K562 (cell line): ENCODE results near the gene NOX1. TPM values are rescaled to one million over a fixed set of nuclear protein-coding genes. Genes with fewer than 3 reads are reported as not detected.

Source experiments
- ATAC-seq: fragments of 200-7000 bp; cut with Tn5 transposase; 3 replicates; pipeline ENCODE4 v1.9.1; 2020; ENCODE audit warnings: moderate library complexity
- BruUV-seq: library from RNA; stranded (reverse); fragments of 400-500 nt; replicated peaks from 2 replicates; lab custom pipeline; 2021; lab: Mats Ljungman, UMichigan
- CTCF ChIA-PET: fragments of 300-600 bp; formaldehyde crosslinking; extraction: SDS; loops from one replicate; lab custom pipeline; 2021; ENCODE audit warnings: low intra/inter-chr PET ratio; lab: Yijun Ruan, JAX
- POLR2A ChIA-PET: fragments of 300-600, 350-650 bp; sonication (Branson Sonifier 250); formaldehyde crosslinking; extraction: SDS; loops from one replicate; lab custom pipeline; 2021; ENCODE audit warnings: antibody characterized with exemption, inconsistent platforms; lab: Yijun Ruan, JAX
- DNase-seq, 4 experiments: peaks; one replicate each; pipeline versions ENCODE4 v3.0.0 to v3.0.0-alpha.2; 2011 to 2018; ENCODE audit warnings: low spot score in 3 of 4, mixed read lengths in 3 of 4; ENCODE audit errors: extremely low read depth in 1 of 4
- FAIRE-seq: peaks from 2 replicates; lab custom pipeline; 2011; peaks lifted over from hg19 to GRCh38; lab: Jason Lieb, UNC
- H2AFZ ChIP-seq: 2 replicates; pipeline ENCODE4 v1.6.0; 2011; ENCODE audit warnings: low read depth, low read length, control low read depth, inconsistent platforms
- H3K27ac ChIP-seq: fragments of 200-600 bp; 3 replicates; pipeline ENCODE4 v1.8.0; 2011; ENCODE audit warnings: low read depth, mild to moderate bottlenecking, control low read depth, inconsistent platforms, low read length, moderate library complexity, mixed read lengths; ENCODE audit errors: extremely low read depth
- H3K27me3 ChIP-seq, 2 experiments: fragments of 300-600 bp in 1 of 2; 2 replicates in 1 of 2; 3 replicates in 1 of 2; pipeline versions ENCODE4 v1.6.0 to v1.8.0; 2011; ENCODE audit warnings: inconsistent platforms in 2 of 2, low read length in 2 of 2, mild to moderate bottlenecking in 1 of 2, mixed read lengths in 1 of 2, moderate library complexity in 1 of 2; ENCODE audit not compliant: control insufficient read depth in 2 of 2, insufficient read depth in 2 of 2
- H3K36me3 ChIP-seq: fragments of 300-600 bp; 3 replicates; pipeline ENCODE4 v1.8.0; 2011; ENCODE audit warnings: mild to moderate bottlenecking, low read length, inconsistent platforms; ENCODE audit not compliant: control insufficient read depth, insufficient read depth
- H3K4me1 ChIP-seq, 2 experiments: fragments of 200-600 bp in 1 of 2; replicated peaks in 1 of 2; 2 replicates in 1 of 2; 3 replicates in 1 of 2; pipeline versions ENCODE4 v1.5.1 to v1.8.0; 2011; ENCODE audit warnings: inconsistent platforms in 2 of 2, low read length in 2 of 2, mild to moderate bottlenecking in 1 of 2, mixed read lengths in 1 of 2, moderate library complexity in 1 of 2; ENCODE audit not compliant: control insufficient read depth in 2 of 2, insufficient read depth in 2 of 2
- H3K4me2 ChIP-seq: 2 replicates; pipeline ENCODE4 v1.6.1; 2011; ENCODE audit warnings: low read length, control low read depth, inconsistent platforms, mixed read lengths; ENCODE audit not compliant: insufficient read depth
- H3K4me3 ChIP-seq: fragments of 200-600 bp; sonication (generic), shearing (Covaris generic); 2 replicates; pipeline ENCODE4 v1.5.1; 2016; ENCODE audit warnings: control low read depth, inconsistent platforms
- H3K79me2 ChIP-seq: fragments of 200-600 bp; 3 replicates; pipeline ENCODE4 v1.8.0; 2011; ENCODE audit warnings: low read length, inconsistent platforms; ENCODE audit not compliant: control insufficient read depth, insufficient read depth
- H3K9ac ChIP-seq, 2 experiments: 2 replicates each; pipeline versions ENCODE4 v1.6.0 to v1.6.1; 2011; ENCODE audit warnings: low read depth in 2 of 2, low read length in 2 of 2, control low read depth in 1 of 2, inconsistent platforms in 1 of 2, mild to moderate bottlenecking in 1 of 2, mixed read lengths in 1 of 2; ENCODE audit not compliant: insufficient read depth in 1 of 2
- H3K9me1 ChIP-seq: one replicate; pipeline ENCODE4 v1.6.0; 2011; ENCODE audit warnings: inconsistent platforms, mild to moderate bottlenecking, low read length, moderate library complexity; ENCODE audit not compliant: control insufficient read depth, insufficient read depth
- H3K9me3 ChIP-seq: replicated peaks from 2 replicates; pipeline ENCODE4 v1.5.1; 2011; ENCODE audit warnings: low read depth, low read length, inconsistent platforms; ENCODE audit not compliant: control insufficient read depth, insufficient read depth
- H4K20me1 ChIP-seq: replicated peaks from 2 replicates; pipeline ENCODE4 v1.6.1; 2011; ENCODE audit warnings: low read length, inconsistent platforms, mixed read lengths; ENCODE audit not compliant: control insufficient read depth, insufficient read depth
- CREB5 ChIP-seq: fragments of 250-450 bp; sonication (Bioruptor Pico); IDR thresholded peaks from 2 replicates; pipeline ENCODE4 v1.5.0; 2020; ENCODE audit warnings: mild to moderate bottlenecking
- HDAC1 ChIP-seq, 2 experiments: fragments of 450-650 bp; IDR thresholded peaks; 2 replicates each; pipeline ENCODE4 v1.6.1; 2016 to 2017; ENCODE audit warnings: inconsistent platforms in 1 of 2, mild to moderate bottlenecking in 1 of 2, moderate library complexity in 1 of 2
- ILF3 ChIP-seq: fragments of 450-650 bp; IDR thresholded peaks from 2 replicates; pipeline ENCODE4 v1.6.1; 2018; ENCODE audit warnings: antibody characterized with exemption, mild to moderate bottlenecking, moderate library complexity, borderline replicate concordance
- LEF1 ChIP-seq: fragments of 450-650 bp; IDR thresholded peaks from 2 replicates; pipeline ENCODE4 v1.6.1; 2016; ENCODE audit warnings: mild to moderate bottlenecking
- POLR2A ChIP-seq: fragments of 450-650 bp; conservative IDR thresholded peaks from 2 replicates; pipeline ENCODE4 v1.6.1; 2016
- RBM25 ChIP-seq: fragments of 200-400 bp; formaldehyde crosslinking; IDR thresholded peaks from 2 replicates; pipeline ENCODE4 v1.6.1; 2018; ENCODE audit warnings: low read length, low read depth, moderate library complexity; ENCODE audit not compliant: severe bottlenecking
- SMARCA5 ChIP-seq: fragments of 450-650 bp; IDR thresholded peaks from 2 replicates; pipeline ENCODE4 v1.6.1; 2016
- ZNF12 ChIP-seq: sonication (generic); formaldehyde crosslinking; IDR thresholded peaks from 2 replicates; pipeline ENCODE4 v1.4.0; 2020; ENCODE audit warnings: mild to moderate bottlenecking, missing genetic modification reagents
- ZNF696 ChIP-seq: fragments of 250-450 bp; sonication (Bioruptor Pico); conservative IDR thresholded peaks from 2 replicates; pipeline ENCODE4 v1.4.0; 2020; ENCODE audit warnings: mild to moderate bottlenecking, moderate library complexity
- WGBS: fragments of 100-300 bp; shearing (Covaris generic); methylation state at CpG from one replicate; pipeline ENCODE4 v1.1.6; 2016; ENCODE audit warnings: low coverage, mixed read lengths; ENCODE audit not compliant: insufficient coverage; ENCODE audit errors: missing lambda C conversion rate; 5-methylcytosine and 5-hydroxymethylcytosine counted together
- in situ Hi-C: fragments of 300-500 bp; cut with MboI; formaldehyde crosslinking; loops from 4 replicates; pipeline ENCODE4 v1.15.0; 2018; ENCODE audit warnings: inconsistent platforms, mixed read lengths
- intact Hi-C: fragments of 100-400 bp; cut with micrococcal nuclease; formaldehyde crosslinking; loops from 2 replicates; pipeline ENCODE4 v1.14.2; 2022
- polyA plus RNA-seq, 8 experiments: library from polyadenylated mRNA; depleted of rRNA in 4 of 8; stranded (reverse) in 5 of 8; unstranded in 3 of 8; fragments of >200 nt; fragmentation: Nextera tagmentation in 2 of 8; fragmentation: Illumina TruSeq in 1 of 8; extraction: Ambion mirVana in 2 of 8; extraction: Trizol in 1 of 8; gene quantifications; 2 replicates each; pipeline versions ENCODE4 v1.2.1 to v1.2.3, GENCODE V29; 2011 to 2014; ENCODE audit warnings: inconsistent platforms in 1 of 8, missing spikeins in 1 of 8
- total RNA-seq, 7 experiments: library from RNA; depleted of rRNA in 6 of 7; stranded (reverse); fragments of >200 nt in 6 of 7; fragmentation: Illumina TruSeq in 2 of 7; extraction: Trizol in 2 of 7; gene quantifications; 2 replicates each; pipeline versions ENCODE4 v1.2.1 to v1.2.3, GENCODE V29; 2011 to 2021; ENCODE audit warnings: low replicate concordance in 1 of 7

NOX1 gene
- total and polyA plus RNA-seq, 9 of the 15 experiments (the other 6 are each of a cell fraction or from before 2014, with no cell fraction given), result 0.01 TPM; not detected in 8

- H3K27me3 ChIP-seq, result peaks cover 0 to 5% of the 10 kb centered on the region in 2 experiments; a peak in 2 of 5 replicates
- POLR2A ChIA-PET, result no interaction called here
- no peak overlapping the region for H2AFZ ChIP-seq
- H3K36me3 ChIP-seq, result no peaks in the 10 kb centered on the region
- no peak overlapping the region for H3K9ac ChIP-seq
- in situ Hi-C loops, result no loop called here
- CTCF ChIA-PET, result no interaction called here
- no peak overlapping the region for H3K4me2 ChIP-seq
- no peaks in the 10 kb centered on the region for H4K20me1 ChIP-seq
- WGBS, result 0% methylated on average over 1 of the region's 2 CpGs
- intact Hi-C loops, result no loop called here
- H3K27ac ChIP-seq, result no peak overlapping the region
- H3K9me1 ChIP-seq, result no peaks in the 10 kb centered on the region
- H3K9me3 ChIP-seq, result no peaks in the 10 kb centered on the region
- no peaks in the 10 kb centered on the region for H3K4me1 ChIP-seq
- TF ChIP-seq SMARCA5, result no peak
- TF ChIP-seq RBM25, result no peak
- TF ChIP-seq ILF3, result no peak
- TF ChIP-seq LEF1, result no peak
- TF ChIP-seq ZNF696 (CRISPR knock-in tag), result no peak
- TF ChIP-seq ZNF12, result no peak
- no peak for TF ChIP-seq POLR2A
- no peak for TF ChIP-seq CREB5
- TF ChIP-seq HDAC1 (IDR thresholded peaks at IDR 0.05), result no peak
- H3K79me2 ChIP-seq, result no peaks in the 10 kb centered on the region
- ATAC-seq, result no peak
- H3K4me3 ChIP-seq, result no peak overlapping the region
- FAIRE-seq, result no peak
- no TSS peak for BruUV-seq
- no peak for DNase-seq
These were observed 41.4 kb upstream of the NOX1 start for GRCh38 chrX:100915562-100915961.
